B cell (primary cell): ENCODE results near the gene MS4A18. TPM values are rescaled to one million over a fixed set of nuclear protein-coding genes. Genes with fewer than 3 reads are reported as not detected.

Experiments used
- ATAC-seq: fragments of 200-7000 bp; cut with Tn5 transposase; one replicate; pipeline ENCODE4 v1.10.0; 2021; ENCODE audit warnings: low read depth, mild to moderate bottlenecking, moderate number of reproducible peaks, moderate library complexity
- CTCF ChIA-PET: fragments of 350-600 bp; sonication (Branson Sonifier 250); formaldehyde crosslinking; loops from one replicate; lab custom pipeline; 2021; ENCODE audit warnings: antibody characterized with exemption, inconsistent platforms; lab: Charles Lee
- POLR2A ChIA-PET: fragments of 350-600 bp; sonication (Branson Sonifier 250); formaldehyde crosslinking; loops from one replicate; lab custom pipeline; 2021; ENCODE audit warnings: antibody characterized with exemption; lab: Charles Lee
- DNase-seq: peaks from one replicate; pipeline ENCODE4 v3.0.0; 2013
- H2AFZ ChIP-seq: 2 replicates; pipeline ENCODE4 v1.6.1; 2012; ENCODE audit warnings: mild to moderate bottlenecking, low read depth, low read length; ENCODE audit not compliant: insufficient read depth, poor library complexity, severe bottlenecking
- H3K27ac ChIP-seq, 2 donors: 1 replicate in 1 of 2; 2 replicates in 1 of 2; pipeline ENCODE4 v1.5.1; 2012 to 2013; ENCODE audit warnings: low read length in 2 of 2, mild to moderate bottlenecking in 2 of 2, moderate library complexity in 1 of 2
- H3K27me3 ChIP-seq, 4 experiments: fragments of 200-600 bp in 1 of 4; sonication (generic) in 1 of 4; replicated peaks in 1 of 4; 1 replicate in 2 of 4; 2 replicates in 2 of 4; pipeline versions ENCODE4 v1.6.1 to v1.7.0; 2013 to 2016; ENCODE audit warnings: low read length in 3 of 4, mild to moderate bottlenecking in 2 of 4, mixed read lengths in 1 of 4, moderate library complexity in 1 of 4; ENCODE audit not compliant: insufficient read depth in 4 of 4, control insufficient read depth in 3 of 4; ENCODE audit errors: control extremely low read depth in 1 of 4
- H3K36me3 ChIP-seq, 2 experiments: replicated peaks in 1 of 2; 1 replicate in 1 of 2; 2 replicates in 1 of 2; pipeline versions ENCODE4 v1.6.1 to v1.7.1; 2013; ENCODE audit warnings: low read length in 1 of 2; ENCODE audit not compliant: insufficient read depth in 2 of 2, control insufficient read depth in 1 of 2; ENCODE audit errors: control extremely low read depth in 1 of 2, extremely low read depth in 1 of 2
- H3K4me1 ChIP-seq, 2 donors: fragments of 200-600 bp in 1 of 2; sonication (generic) in 1 of 2; 1 replicate in 1 of 2; 2 replicates in 1 of 2; pipeline versions ENCODE4 v1.5.1 to v1.6.1; 2013 to 2017; ENCODE audit warnings: low read length in 2 of 2; ENCODE audit not compliant: control insufficient read depth in 2 of 2, insufficient read depth in 2 of 2
- H3K4me2 ChIP-seq: replicated peaks from 2 replicates; pipeline ENCODE3; 2012; ENCODE audit warnings: mild to moderate bottlenecking, low read depth, low read length; ENCODE audit not compliant: poor library complexity, severe bottlenecking
- H3K4me3 ChIP-seq, 5 experiments: fragments of 200-600 bp in 1 of 5; sonication (generic) in 1 of 5; 1 replicate in 3 of 5; 2 replicates in 2 of 5; pipeline versions ENCODE4 v1.5.1 to v1.7.0; 2011 to 2016; ENCODE audit warnings: low read length in 4 of 5, mild to moderate bottlenecking in 4 of 5, low read depth in 2 of 5, control low read depth in 1 of 5, moderate library complexity in 1 of 5; ENCODE audit not compliant: insufficient read depth in 1 of 5; ENCODE audit errors: control extremely low read depth in 1 of 5, extremely low read depth in 1 of 5
- H3K79me2 ChIP-seq: fragments of 200-600 bp; sonication (generic); one replicate; pipeline ENCODE4 v1.6.0; 2016; ENCODE audit warnings: low read length; ENCODE audit not compliant: control insufficient read depth, insufficient read depth
- H3K9ac ChIP-seq: fragments of 200-600 bp; sonication (generic); 2 replicates; pipeline ENCODE4 v1.6.1; 2017; ENCODE audit warnings: mild to moderate bottlenecking, low read length, moderate library complexity
- H3K9me3 ChIP-seq, 3 donors: one replicate each; pipeline versions ENCODE4 v1.6.1 to v1.7.1; 2013; ENCODE audit warnings: low read length in 2 of 3; ENCODE audit not compliant: control insufficient read depth in 2 of 3, insufficient read depth in 1 of 3; ENCODE audit errors: control extremely low read depth in 1 of 3
- H4K20me1 ChIP-seq: 2 replicates; pipeline ENCODE4 v1.6.0; 2012; ENCODE audit warnings: mild to moderate bottlenecking, low read length; ENCODE audit not compliant: insufficient read depth, control insufficient read depth, poor library complexity, severe bottlenecking
- H3K27ac Mint-ChIP-seq: one replicate; pipeline ENCODE4 v1.8.0; 2021; ENCODE audit warnings: mixed read lengths
- H3K27me3 Mint-ChIP-seq: one replicate; pipeline ENCODE4 v1.8.0; 2021; ENCODE audit warnings: mixed read lengths
- H3K4me1 Mint-ChIP-seq: one replicate; pipeline ENCODE4 v1.8.0; 2021; ENCODE audit warnings: mixed read lengths
- H3K4me3 Mint-ChIP-seq: one replicate; pipeline ENCODE4 v1.8.0; 2021; ENCODE audit warnings: mixed read lengths
- H3K9me3 Mint-ChIP-seq: one replicate; pipeline ENCODE4 v1.8.0; 2022; ENCODE audit warnings: mixed read lengths; ENCODE audit not compliant: insufficient read depth
- EZH2 ChIP-seq: IDR thresholded peaks from 2 replicates; pipeline ENCODE4 v1.6.1; 2012; ENCODE audit warnings: borderline replicate concordance, low read depth, mild to moderate bottlenecking, moderate library complexity, low read length; ENCODE audit not compliant: insufficient read depth, poor library complexity, severe bottlenecking
- WGBS: methylation state at CpG from one replicate; pipeline ENCODE4 v1.1.5; 2013; ENCODE audit warnings: missing lambda C conversion rate; ENCODE audit not compliant: insufficient coverage; 5-methylcytosine and 5-hydroxymethylcytosine counted together
- intact Hi-C: fragments of 100-400 bp; cut with micrococcal nuclease; formaldehyde crosslinking; loops from one replicate; pipeline ENCODE4 v1.10.0; 2022
- polyA plus RNA-seq: library from polyadenylated mRNA; depleted of rRNA; stranded (reverse); fragments of >200 nt; gene quantifications from 2 replicates; pipeline ENCODE4 v1.2.3, GENCODE V29; 2012
- total RNA-seq, 2 donors: library from RNA; stranded (reverse); fragments of 120-200 nt in 1 of 2; gene quantifications; 1 replicate in 1 of 2; 2 replicates in 1 of 2; pipeline versions ENCODE4 v1.2.3 to v1.2.4, GENCODE V29; 2013 to 2022
- TF ChIP-seq, protein P1 (sequence below): fragments of 200-600 bp; IDR thresholded peaks from one replicate; pipeline ENCODE4 v1.8.0; 2022; ENCODE audit warnings: antibody characterized with exemption, mild to moderate bottlenecking

The MS4A18 gene
- total and polyA plus RNA-seq, 2 donors (not counting 1 experiment from before 2014, with no cell fraction given), result not detected

DNA sequence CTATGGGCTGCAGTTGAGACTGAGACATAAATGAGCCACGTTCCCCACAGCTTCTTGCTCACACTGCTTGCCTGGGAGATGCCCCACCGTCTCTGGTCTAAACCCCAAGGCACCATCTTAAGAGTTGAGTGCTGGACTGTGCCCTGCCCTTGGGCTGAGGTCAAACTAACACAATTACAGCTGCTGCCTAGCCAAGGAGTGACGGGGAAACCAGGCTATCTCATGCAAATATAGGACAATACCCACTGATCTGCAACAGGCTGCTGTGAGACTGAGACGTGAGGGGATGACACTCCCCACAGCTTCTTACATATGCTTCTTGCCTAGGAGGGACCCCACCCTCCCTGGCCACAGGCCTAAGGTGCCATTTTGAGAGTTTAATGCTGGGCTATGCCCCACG, 32.9 kb upstream of the MS4A18 start:
- Histone ChIP-seq H2AFZ (no peak overlapping the region), H3K36me3 (no peaks in the 10 kb centered on the region), H3K4me3 (no peak overlapping the region), H3K4me2 (no peak overlapping the region), H3K27me3 (peaks cover 0 to 4% (median 2%) of the 10 kb centered on the region in 4 experiments), H3K9me3 (peaks cover 0 to 6% (median 0%) of the 10 kb centered on the region in 3 donors), H3K27ac (no peak overlapping the region), H3K9ac (no peak overlapping the region), H3K79me2 (no peaks in the 10 kb centered on the region), H3K4me1 (no peaks in the 10 kb centered on the region), H4K20me1 (no peaks in the 10 kb centered on the region)
- Mint-ChIP-seq H3K4me1 (no peaks in the 10 kb centered on the region), H3K9me3 (no peaks in the 10 kb centered on the region), H3K27me3 (peaks cover 7% of the 10 kb centered on the region), H3K27ac (no peak overlapping the region), H3K4me3 (no peak overlapping the region)
- TF ChIP-seq, protein P1, sequence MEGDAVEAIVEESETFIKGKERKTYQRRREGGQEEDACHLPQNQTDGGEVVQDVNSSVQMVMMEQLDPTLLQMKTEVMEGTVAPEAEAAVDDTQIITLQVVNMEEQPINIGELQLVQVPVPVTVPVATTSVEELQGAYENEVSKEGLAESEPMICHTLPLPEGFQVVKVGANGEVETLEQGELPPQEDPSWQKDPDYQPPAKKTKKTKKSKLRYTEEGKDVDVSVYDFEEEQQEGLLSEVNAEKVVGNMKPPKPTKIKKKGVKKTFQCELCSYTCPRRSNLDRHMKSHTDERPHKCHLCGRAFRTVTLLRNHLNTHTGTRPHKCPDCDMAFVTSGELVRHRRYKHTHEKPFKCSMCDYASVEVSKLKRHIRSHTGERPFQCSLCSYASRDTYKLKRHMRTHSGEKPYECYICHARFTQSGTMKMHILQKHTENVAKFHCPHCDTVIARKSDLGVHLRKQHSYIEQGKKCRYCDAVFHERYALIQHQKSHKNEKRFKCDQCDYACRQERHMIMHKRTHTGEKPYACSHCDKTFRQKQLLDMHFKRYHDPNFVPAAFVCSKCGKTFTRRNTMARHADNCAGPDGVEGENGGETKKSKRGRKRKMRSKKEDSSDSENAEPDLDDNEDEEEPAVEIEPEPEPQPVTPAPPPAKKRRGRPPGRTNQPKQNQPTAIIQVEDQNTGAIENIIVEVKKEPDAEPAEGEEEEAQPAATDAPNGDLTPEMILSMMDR, result no peak
- no peak for TF ChIP-seq EZH2
- POLR2A ChIA-PET, result no interaction called here
- intact Hi-C loops, result no loop called here
- DNase-seq (no peak), ATAC-seq (no peak)
- WGBS, result 87% methylated on average over 5 of the region's 5 CpGs
- CTCF ChIA-PET, result interaction anchor here (1.3 kb wide), 1 partner anchor 14 kb away, joined by 3 read pairs; no protein-coding TSS in a partner anchor

DNA sequence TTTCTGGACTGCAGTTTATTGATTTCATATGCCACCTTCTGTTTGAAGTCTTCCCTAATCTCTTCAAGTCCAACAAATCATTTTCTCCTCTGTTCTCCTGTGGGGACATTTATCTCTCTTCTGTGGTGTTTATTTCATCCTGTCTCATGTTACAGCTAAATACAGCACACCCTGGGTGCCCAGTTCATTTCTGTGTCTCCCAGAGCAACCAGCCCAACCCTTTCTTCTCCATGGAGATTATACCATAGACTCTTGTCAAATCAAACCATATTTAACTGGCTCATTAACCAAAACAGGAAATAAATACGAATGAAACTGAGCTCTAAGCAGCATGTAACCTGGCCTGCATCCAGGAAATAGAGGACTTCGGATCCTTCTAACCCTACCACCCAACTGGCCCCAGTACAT, 25.2 kb upstream of the MS4A18 start, which contains the start of gene MS4A8:
Gene MS4A8, plus strand, starts transcription at position 329 of the 408 bp plus-strand sequence. CDS start 1,249 bp downstream, outside the sequence.
- Histone ChIP-seq H3K79me2 (no peaks in the 10 kb centered on the region), H2AFZ (peak within 1 kb of the TSS; percentile 3), H3K9me3 (no peaks in the 10 kb centered on the region), H4K20me1 (no peaks in the 10 kb centered on the region), H3K36me3 (no peaks in the 10 kb centered on the region), H3K9ac (no peak within 1 kb of the TSS), H3K27me3 (no peaks in the 10 kb centered on the region), H3K4me3 (no peak within 1 kb of the TSS), H3K4me1 (no peaks in the 10 kb centered on the region), H3K27ac (no peak within 1 kb of the TSS), H3K4me2 (no peak within 1 kb of the TSS)
- Mint-ChIP-seq H3K27me3 (no peaks in the 10 kb centered on the region), H3K27ac (no peak within 1 kb of the TSS), H3K4me3 (no peak within 1 kb of the TSS), H3K9me3 (no peaks in the 10 kb centered on the region), H3K4me1 (no peaks in the 10 kb centered on the region)
- TF ChIP-seq, protein P1, result no peak
- TF ChIP-seq EZH2, result no peak
- CTCF ChIA-PET, result interaction anchor here (1.2 kb wide), 1 partner anchor 10 kb away, joined by 3 read pairs; no protein-coding TSS in a partner anchor
- 0% methylated on average over 1 of the region's 2 CpGs for WGBS
- DNase-seq (no peak), ATAC-seq (no peak)
- POLR2A ChIA-PET, result no interaction called here
- intact Hi-C loops, result no loop called here
